K562 (cell line): ENCODE results near the gene HOXB5. TPM values are rescaled to one million over a fixed set of nuclear protein-coding genes. Genes with fewer than 3 reads are reported as not detected.

Source experiments
- CHD7 ChIP-seq: fragments of 200-600 bp; sonication (generic); IDR thresholded peaks from one replicate; pipeline ENCODE4 v1.6.1; 2012; ENCODE audit warnings: mild to moderate bottlenecking, low read depth, low read length, inconsistent platforms
- EP300 ChIP-seq: IDR thresholded peaks from 2 replicates; pipeline ENCODE4 v1.6.1; 2012; ENCODE audit warnings: low read length, improper control_type of control experiment
- FOXK2 ChIP-seq, 2 experiments: fragments of 450-650 bp; IDR thresholded peaks in 1 of 2; conservative IDR thresholded peaks in 1 of 2; 2 replicates each; pipeline ENCODE4 v1.6.1; 2016; ENCODE audit warnings: low read depth in 2 of 2, mild to moderate bottlenecking in 1 of 2
- ILK ChIP-seq: fragments of 450-650 bp; IDR thresholded peaks from 2 replicates; pipeline ENCODE4 v1.6.1; 2016; ENCODE audit warnings: missing genetic modification characterization, low read depth, mild to moderate bottlenecking, missing compliant biosample characterization, moderate library complexity, borderline replicate concordance
- MEIS2 ChIP-seq: fragments of 450-650 bp; IDR thresholded peaks from 2 replicates; pipeline ENCODE4 v1.6.1; 2014; ENCODE audit warnings: mild to moderate bottlenecking; ENCODE audit not compliant: partially characterized antibody
- NR2C1 ChIP-seq, 2 experiments: fragments of 450-650 bp; IDR thresholded peaks; 2 replicates each; pipeline ENCODE4 v1.6.1; 2017; ENCODE audit warnings: mild to moderate bottlenecking in 2 of 2, antibody characterized with exemption in 1 of 2, inconsistent platforms in 1 of 2, missing compliant biosample characterization in 1 of 2, missing genetic modification characterization in 1 of 2
- RREB1 ChIP-seq: fragments of 250-450 bp; sonication (Bioruptor Pico); IDR thresholded peaks from 2 replicates; pipeline ENCODE4 v1.4.0; 2020
- TOE1 ChIP-seq, 2 experiments: fragments of 450-650 bp in 1 of 2; sonication (generic) in 1 of 2; formaldehyde crosslinking in 1 of 2; IDR thresholded peaks; 2 replicates each; pipeline versions ENCODE4 v1.7.1 to v1.8.0; 2016 to 2022; ENCODE audit warnings: borderline replicate concordance in 2 of 2, mild to moderate bottlenecking in 2 of 2, antibody characterized with exemption in 1 of 2, inconsistent platforms in 1 of 2, low read depth in 1 of 2, missing genetic modification reagents in 1 of 2, moderate library complexity in 1 of 2
- polyA plus RNA-seq, 8 experiments: library from polyadenylated mRNA; depleted of rRNA in 4 of 8; stranded (reverse) in 5 of 8; unstranded in 3 of 8; fragments of >200 nt; fragmentation: Nextera tagmentation in 2 of 8; fragmentation: Illumina TruSeq in 1 of 8; extraction: Ambion mirVana in 2 of 8; extraction: Trizol in 1 of 8; gene quantifications; 2 replicates each; pipeline versions ENCODE4 v1.2.1 to v1.2.3, GENCODE V29; 2011 to 2014; ENCODE audit warnings: inconsistent platforms in 1 of 8, missing spikeins in 1 of 8
- total RNA-seq, 7 experiments: library from RNA; depleted of rRNA in 6 of 7; stranded (reverse); fragments of >200 nt in 6 of 7; fragmentation: Illumina TruSeq in 2 of 7; extraction: Trizol in 2 of 7; gene quantifications; 2 replicates each; pipeline versions ENCODE4 v1.2.1 to v1.2.3, GENCODE V29; 2011 to 2021; ENCODE audit warnings: low replicate concordance in 1 of 7

Gene HOXB5
- total and polyA plus RNA-seq, 9 of the 15 experiments (the other 6 are each of a cell fraction or from before 2014, with no cell fraction given), result 0.24 to 2.7 (median 0.65) TPM

GRCh38 chr17:48547808-48548522 is 45.6 kb downstream of the HOXB5 start (continued):
- TF ChIP-seq RREB1 (CRISPR knock-in tag) (0 out of 2 replicates have a peak, but pooled peaks have one; percentile 10), EP300 (peak; percentile 48; the same call in 1 of the 2 replicates), MEIS2 (peak; percentile 94), FOXK2 (conservative IDR thresholded peaks at IDR 0.05 in 1 of 2, IDR thresholded peaks at IDR 0.05 in 1 of 2; ENCODE audit: low read depth in 2 of 2) (peak; percentile 93 to 96), ILK (tag) (no peak), NR2C1 (IDR thresholded peaks at IDR 0.05) (peak; percentile 69), NR2C1 (tag; IDR thresholded peaks at IDR 0.05) (no peak), TOE1 (IDR thresholded peaks at IDR 0.05; ENCODE audit: borderline replicate concordance) (peak; percentile 99), TOE1 (CRISPR knock-in tag; IDR thresholded peaks at IDR 0.05; ENCODE audit: borderline replicate concordance, low read depth) (no peak), CHD7 (no peak)
